SU-DHL-6 (cell line): ENCODE measurements around the gene PROX1.

Source experiments
- H2AFZ ChIP-seq: fragments of 200-600 bp; sonication (generic); 2 replicates; pipeline ENCODE4 v1.6.1; 2014; ENCODE audit warnings: low read depth, mild to moderate bottlenecking, moderate library complexity, mixed read lengths, antibody characterized with exemption, low read length; ENCODE audit not compliant: severe bottlenecking
- H3F3A ChIP-seq: fragments of 200-600 bp; shearing (Covaris generic); 2 replicates; pipeline ENCODE4 v1.6.0; 2016; ENCODE audit warnings: antibody characterized with exemption, mild to moderate bottlenecking; ENCODE audit not compliant: insufficient read depth
- H3K27ac ChIP-seq: fragments of 200-600 bp; sonication (generic); 2 replicates; pipeline ENCODE4 v1.5.1; 2016; ENCODE audit warnings: low read depth, mild to moderate bottlenecking, low read length, moderate library complexity, mixed read lengths
- H3K27me3 ChIP-seq: fragments of 200-600 bp; sonication (generic), shearing (Covaris generic); 2 replicates; pipeline ENCODE4 v1.6.0; 2014; ENCODE audit warnings: mild to moderate bottlenecking, low read length
- H3K36me3 ChIP-seq: fragments of 200-600 bp; sonication (generic); 2 replicates; pipeline ENCODE4 v1.6.1; 2014; ENCODE audit warnings: mild to moderate bottlenecking, low read length, mixed read lengths
- H3K4me2 ChIP-seq: fragments of 300-600, 200-600 bp; shearing (Covaris generic), sonication (generic); 2 replicates; pipeline ENCODE4 v1.6.0; 2014; ENCODE audit warnings: low read length, low read depth, mild to moderate bottlenecking; ENCODE audit not compliant: poor library complexity, severe bottlenecking
- H3K4me3 ChIP-seq: fragments of 200-600 bp; sonication (generic); 2 replicates; pipeline ENCODE4 v1.5.1; 2014; ENCODE audit warnings: antibody characterized with exemption, low read length, mild to moderate bottlenecking, mixed read lengths; ENCODE audit not compliant: insufficient read depth, poor library complexity, severe bottlenecking
- H3K79me2 ChIP-seq: fragments of 200-600 bp; sonication (generic); 2 replicates; pipeline ENCODE4 v1.6.1; 2014; ENCODE audit warnings: mild to moderate bottlenecking, low read length, moderate library complexity; ENCODE audit not compliant: insufficient read depth
- H3K9ac ChIP-seq: fragments of 200-600 bp; sonication (generic); 2 replicates; pipeline ENCODE4 v1.7.0; 2014; ENCODE audit warnings: mild to moderate bottlenecking, low read length
- H3K9me2 ChIP-seq: fragments of 200-600 bp; sonication (generic); replicated peaks from 2 replicates; pipeline ENCODE4 v1.6.1; 2014; ENCODE audit warnings: low read length; ENCODE audit not compliant: insufficient read depth
- H3K9me3 ChIP-seq: fragments of 200-600 bp; sonication (generic); 2 replicates; pipeline ENCODE4 v1.6.1; 2014; ENCODE audit warnings: low read length, mixed read lengths; ENCODE audit not compliant: insufficient read depth
- H4K20me1 ChIP-seq: fragments of 200-600 bp; sonication (generic); 2 replicates; pipeline ENCODE4 v1.6.1; 2014; ENCODE audit warnings: low read depth, mild to moderate bottlenecking, antibody characterized with exemption, low read length, moderate library complexity, mixed read lengths
- CTCF ChIP-seq: fragments of 200-600 bp; sonication (generic); IDR thresholded peaks from one replicate; pipeline ENCODE4 v1.5.1; 2017; ENCODE audit warnings: antibody characterized with exemption, mild to moderate bottlenecking, low read length, moderate library complexity; ENCODE audit not compliant: insufficient read depth, poor library complexity, severe bottlenecking
- EZH2phosphoT487 ChIP-seq: fragments of 200-600 bp; sonication (generic), shearing (Covaris generic); conservative IDR thresholded peaks from 2 replicates; pipeline ENCODE4 v1.6.1; 2018; ENCODE audit warnings: mild to moderate bottlenecking, antibody characterized with exemption, low read length, moderate library complexity, mixed read lengths

PROX1 gene

GRCh38 chr1:213968146-213968825 lies 19.5 kb upstream of the PROX1 start:
- Histone ChIP-seq H3K9me2 (no peaks in the 10 kb centered on the region), H3F3A (no peaks in the 10 kb centered on the region), H2AFZ (no peak overlapping the region), H3K36me3 (no peaks in the 10 kb centered on the region), H3K79me2 (no peaks in the 10 kb centered on the region), H3K9me3 (no peaks in the 10 kb centered on the region), H3K27ac (no peak overlapping the region), H3K4me3 (no peak overlapping the region), H3K27me3 (no peaks in the 10 kb centered on the region), H3K4me2 (no peak overlapping the region), H3K9ac (no peak overlapping the region), H4K20me1 (no peaks in the 10 kb centered on the region)
- TF ChIP-seq CTCF: no peak

GRCh38 chr1:213969958-213970555 lies 17.7 kb upstream of the PROX1 start:
- Histone ChIP-seq H3K4me3 (no peak overlapping the region), H4K20me1 (no peaks in the 10 kb centered on the region), H3K4me2 (no peak overlapping the region), H3K9me3 (no peaks in the 10 kb centered on the region), H3K27ac (no peak overlapping the region), H3K9me2 (no peaks in the 10 kb centered on the region), H3K79me2 (no peaks in the 10 kb centered on the region), H3K36me3 (no peaks in the 10 kb centered on the region), H3F3A (no peaks in the 10 kb centered on the region), H3K27me3 (no peaks in the 10 kb centered on the region), H3K9ac (no peak overlapping the region), H2AFZ (no peak overlapping the region)
- TF ChIP-seq CTCF (no peak), EZH2phosphoT487 (no peak)

- Histone ChIP-seq H3K4me2 (no peak overlapping the region), H3K36me3 (no peaks in the 10 kb centered on the region), H3K9me3 (no peaks in the 10 kb centered on the region), H3K4me3 (no peak overlapping the region), H3K9ac (no peak overlapping the region), H3K27ac (no peak overlapping the region), H2AFZ (no peak overlapping the region), H3F3A (no peaks in the 10 kb centered on the region), H3K9me2 (no peaks in the 10 kb centered on the region), H3K79me2 (no peaks in the 10 kb centered on the region), H3K27me3 (no peaks in the 10 kb centered on the region), H4K20me1 (no peaks in the 10 kb centered on the region)
- TF ChIP-seq EZH2phosphoT487 (no peak), CTCF (no peak)
Measured at GRCh38 chr1:213972141-213972540, 15.6 kb upstream of the PROX1 start.
